SK-N-SH treated with all-trans-retinoic acid at 6 μM for 48 hours (cell line): Measurements from ENCODE around the gene TIAM2.

Experiments
- ARNTL ChIP-seq: fragments of 450-650 bp; formaldehyde crosslinking; IDR thresholded peaks from 2 replicates; pipeline ENCODE4 v1.5.0; 2020; ENCODE audit warnings: low read depth, mild to moderate bottlenecking, moderate library complexity, borderline replicate concordance
- TOX ChIP-seq: fragments of 250-450 bp; sonication (Bioruptor Pico); IDR thresholded peaks from 2 replicates; pipeline ENCODE4 v1.8.0; 2021; ENCODE audit warnings: mild to moderate bottlenecking, moderate library complexity, borderline replicate concordance
- ZFP3 ChIP-seq: fragments of 250-450 bp; sonication (Bioruptor Pico); IDR thresholded peaks from 2 replicates; pipeline ENCODE4 v1.5.0; 2020; ENCODE audit warnings: mild to moderate bottlenecking, moderate library complexity
- ZNF565 ChIP-seq: fragments of 450-650 bp; formaldehyde crosslinking; conservative IDR thresholded peaks from 2 replicates; pipeline ENCODE4 v1.5.0; 2020; ENCODE audit warnings: low read depth, mild to moderate bottlenecking, moderate library complexity
- ZNF8 ChIP-seq: fragments of 450-650 bp; formaldehyde crosslinking; IDR thresholded peaks from 2 replicates; pipeline ENCODE4 v1.5.0; 2020; ENCODE audit warnings: mild to moderate bottlenecking, moderate library complexity

- no peak for TF ChIP-seq ZNF565
- TF ChIP-seq ARNTL (CRISPR knock-in tag) = no peak
- TF ChIP-seq ZNF8 (CRISPR knock-in tag) = no peak
- TF ChIP-seq ZFP3 = no peak
- TF ChIP-seq TOX (CRISPR knock-in tag) = no peak
Observed at GRCh38 chr6:154981079-154981870, 13.8 kb upstream of the TIAM2 start.
